IMR-90 (cell line): ENCODE data around the gene USH1G. TPM values are rescaled to one million over a fixed set of nuclear protein-coding genes. Genes with fewer than 3 reads are reported as not detected.

Experiments used
- ATAC-seq: fragments of 200-7000 bp; cut with Tn5 transposase; 2 replicates; pipeline ENCODE4 v1.9.1; 2020; ENCODE audit warnings: low read depth, mild to moderate bottlenecking, moderate library complexity
- BruUV-seq: library from RNA; stranded (reverse); fragments of 400-500 nt; replicated peaks from 2 replicates; lab custom pipeline; 2021; lab: Mats Ljungman, UMichigan
- CTCF ChIA-PET: fragments of 300-600 bp; formaldehyde crosslinking; extraction: SDS; loops from one replicate; lab custom pipeline; 2021; ENCODE audit warnings: antibody characterized with exemption; lab: Yijun Ruan, JAX
- POLR2A ChIA-PET: fragments of 300-600 bp; sonication (Branson Sonifier 250); formaldehyde crosslinking; loops from one replicate; lab custom pipeline; 2022; ENCODE audit warnings: antibody characterized with exemption; ENCODE audit not compliant: unreplicated experiment; lab: Charles Lee
- DNase-seq: peaks from one replicate; pipeline ENCODE4 v3.0.0; 2013
- H2AFZ ChIP-seq: replicated peaks from 2 replicates; pipeline ENCODE3; 2013; ENCODE audit warnings: low read length, mild to moderate bottlenecking; ENCODE audit not compliant: poor library complexity
- H2AK5ac ChIP-seq: 2 replicates; pipeline ENCODE4 v1.6.1; 2013; ENCODE audit warnings: low read depth, low read length, inconsistent platforms
- H2AK9ac ChIP-seq: replicated peaks from 2 replicates; pipeline ENCODE3; 2013; ENCODE audit warnings: mild to moderate bottlenecking, low read depth, low read length, moderate library complexity; ENCODE audit not compliant: poor library complexity
- H2BK120ac ChIP-seq: 2 replicates; pipeline ENCODE4 v1.6.1; 2013; ENCODE audit warnings: low read depth, low read length, inconsistent platforms
- H2BK15ac ChIP-seq: 3 replicates; pipeline ENCODE4 v1.6.1; 2013; ENCODE audit warnings: low read depth, low read length, inconsistent platforms
- H2BK20ac ChIP-seq: 2 replicates; pipeline ENCODE4 v1.6.1; 2013; ENCODE audit warnings: low read depth, mild to moderate bottlenecking, inconsistent platforms, low read length, moderate library complexity
- H2BK5ac ChIP-seq: 2 replicates; pipeline ENCODE4 v1.6.1; 2013; ENCODE audit warnings: mild to moderate bottlenecking, low read depth, low read length, inconsistent platforms; ENCODE audit not compliant: poor library complexity, severe bottlenecking
- H3K14ac ChIP-seq: replicated peaks from 2 replicates; pipeline ENCODE4 v1.6.1; 2013; ENCODE audit warnings: low read depth, low read length, inconsistent platforms
- H3K18ac ChIP-seq: 2 replicates; pipeline ENCODE4 v1.6.1; 2013; ENCODE audit warnings: low read depth, low read length, control low read depth
- H3K23ac ChIP-seq: 2 replicates; pipeline ENCODE4 v1.6.1; 2013; ENCODE audit warnings: low read depth, low read length, inconsistent platforms
- H3K27ac ChIP-seq: 2 replicates; pipeline ENCODE4 v1.5.1; 2013; ENCODE audit warnings: mild to moderate bottlenecking, control low read depth, low read length; ENCODE audit not compliant: insufficient read depth
- H3K27me3 ChIP-seq: 2 replicates; pipeline ENCODE4 v1.6.1; 2013; ENCODE audit warnings: low read length; ENCODE audit not compliant: control insufficient read depth, insufficient read depth
- H3K36me3 ChIP-seq: 2 replicates; pipeline ENCODE4 v1.6.1; 2013; ENCODE audit warnings: low read length, mixed read lengths; ENCODE audit not compliant: control insufficient read depth, insufficient read depth
- H3K4ac ChIP-seq: 2 replicates; pipeline ENCODE4 v1.6.1; 2013; ENCODE audit warnings: low read depth, low read length, inconsistent platforms
- H3K4me1 ChIP-seq: 2 replicates; pipeline ENCODE4 v1.6.1; 2013; ENCODE audit warnings: low read length, mixed read lengths; ENCODE audit not compliant: control insufficient read depth, insufficient read depth
- H3K4me2 ChIP-seq: 2 replicates; pipeline ENCODE4 v1.6.1; 2013; ENCODE audit warnings: low read depth, mild to moderate bottlenecking, control low read depth, low read length, moderate library complexity
- H3K4me3 ChIP-seq: 2 replicates; pipeline ENCODE4 v1.5.1; 2013; ENCODE audit warnings: low read depth, mild to moderate bottlenecking, control low read depth, low read length, moderate library complexity; ENCODE audit not compliant: insufficient read depth
- H3K56ac ChIP-seq: 2 replicates; pipeline ENCODE4 v1.6.1; 2013; ENCODE audit warnings: low read length, inconsistent platforms; ENCODE audit not compliant: insufficient read depth; ENCODE audit errors: extremely low read depth
- H3K79me1 ChIP-seq, 2 experiments: 2 replicates each; pipeline ENCODE4 v1.6.1; 2013; ENCODE audit warnings: low read length in 2 of 2, inconsistent platforms in 1 of 2, low read depth in 1 of 2
- H3K9ac ChIP-seq: 2 replicates; pipeline ENCODE4 v1.6.1; 2013; ENCODE audit warnings: low read depth, low read length, control low read depth
- H3K9me1 ChIP-seq: 2 replicates; pipeline ENCODE4 v1.6.1; 2013; ENCODE audit warnings: low read length, inconsistent platforms; ENCODE audit not compliant: insufficient read depth
- H3K9me3 ChIP-seq: 2 replicates; pipeline ENCODE4 v1.6.1; 2013; ENCODE audit warnings: low read length; ENCODE audit not compliant: control insufficient read depth, insufficient read depth
- H4K20me1 ChIP-seq: 2 replicates; pipeline ENCODE4 v1.6.1; 2013; ENCODE audit warnings: low read length, inconsistent platforms; ENCODE audit not compliant: insufficient read depth
- H4K5ac ChIP-seq: 2 replicates; pipeline ENCODE4 v1.6.1; 2013; ENCODE audit warnings: mild to moderate bottlenecking, low read depth, low read length, control low read depth
- H4K8ac ChIP-seq, 2 experiments: 2 replicates each; pipeline ENCODE4 v1.6.1; 2013; ENCODE audit warnings: low read depth in 2 of 2, low read length in 2 of 2, control low read depth in 1 of 2, inconsistent platforms in 1 of 2
- H4K91ac ChIP-seq: 2 replicates; pipeline ENCODE4 v1.6.1; 2013; ENCODE audit warnings: low read depth, low read length, inconsistent platforms; ENCODE audit not compliant: insufficient read depth
- MXI1 ChIP-seq: IDR thresholded peaks from 2 replicates; pipeline ENCODE4 v1.6.1; 2012; ENCODE audit warnings: low read depth, mild to moderate bottlenecking, low read length, moderate library complexity, borderline replicate concordance
- WGBS, 2 experiments: methylation state at CpG; one replicate each; pipeline versions ENCODE4 v1.1.5 to v1.1.7; 2013; ENCODE audit warnings: missing lambda C conversion rate in 2 of 2; ENCODE audit not compliant: insufficient read length in 1 of 2; ENCODE audit errors: extremely low coverage in 2 of 2; 5-methylcytosine and 5-hydroxymethylcytosine counted together
- dilution Hi-C: fragments of 300-500 bp; cut with HindIII; formaldehyde crosslinking; loops from one replicate; pipeline ENCODE4 v1.14.3; 2018; ENCODE audit warnings: low sequenced_read_pairs; ENCODE audit not compliant: unreplicated experiment
- in situ Hi-C: fragments of 300-500 bp; cut with MboI; formaldehyde crosslinking; loops from 3 replicates; pipeline ENCODE4 v1.14.3; 2019; ENCODE audit warnings: low sequenced_read_pairs, inconsistent platforms, mixed read lengths
- intact Hi-C: fragments of 100-400 bp; cut with micrococcal nuclease; formaldehyde crosslinking; loops from 2 replicates; pipeline ENCODE4 v1.10.0; 2022
- polyA plus RNA-seq, 3 experiments: library from polyadenylated mRNA; depleted of rRNA; stranded (reverse); fragments of >200 nt; gene quantifications; 2 replicates each; pipeline ENCODE4 v1.2.3, GENCODE V29; 2012; ENCODE audit warnings: low replicate concordance in 1 of 3
- total RNA-seq: library from RNA; depleted of rRNA; stranded (reverse); fragments of >200 nt; gene quantifications from 2 replicates; pipeline ENCODE4 v1.2.3, GENCODE V29; 2012

Gene USH1G
- total and polyA plus RNA-seq, 2 of the 4 experiments (the other 2 are of a cell fraction), result not detected

- no peak overlapping the region for H3K4me3 ChIP-seq
- no peak overlapping the region for H3K18ac ChIP-seq
- H2AK5ac ChIP-seq, result no peak overlapping the region
- H2BK5ac ChIP-seq, result no peak overlapping the region
- no peaks in the 10 kb centered on the region for H3K79me1 ChIP-seq
- H3K4ac ChIP-seq, result no peak overlapping the region
- H3K9me3 ChIP-seq, result no peaks in the 10 kb centered on the region
- no peak for TF ChIP-seq MXI1
- no peak overlapping the region for H4K91ac ChIP-seq
- H3K9ac ChIP-seq, result no peak overlapping the region
- H2AK9ac ChIP-seq, result no peak overlapping the region
- intact Hi-C loops (no loop called here), in situ Hi-C loops (no loop called here), dilution Hi-C loops (no loop called here)
- H3K4me1 ChIP-seq, result no peaks in the 10 kb centered on the region
- no peak overlapping the region for H4K8ac ChIP-seq
- H3K14ac ChIP-seq, result no peak overlapping the region
- DNase-seq (no peak), ATAC-seq (no peak)
- WGBS, 2 experiments, result 56% methylated on average over 3 of the region's 17 CpGs; no CpG with 5 or more reads in 1 of the 2 experiments
- no peak overlapping the region for H3K4me2 ChIP-seq
- H3K27ac ChIP-seq, result no peak overlapping the region
- ChIA-PET POLR2A (no interaction called here), CTCF (no interaction called here)
- no peaks in the 10 kb centered on the region for H3K9me1 ChIP-seq
- H2AFZ ChIP-seq, result no peak overlapping the region
- H3K27me3 ChIP-seq, result peaks cover 53% of the 10 kb centered on the region
- H2BK120ac ChIP-seq, result no peak overlapping the region
- H2BK20ac ChIP-seq, result no peak overlapping the region
- no TSS peak for BruUV-seq
- no peaks in the 10 kb centered on the region for H3K36me3 ChIP-seq
- no peak overlapping the region for H3K23ac ChIP-seq
- H2BK15ac ChIP-seq, result no peak overlapping the region
- H3K56ac ChIP-seq, result no peak overlapping the region
- no peaks in the 10 kb centered on the region for H4K20me1 ChIP-seq
- no peak overlapping the region for H4K5ac ChIP-seq
These were observed 24.1 kb upstream of the USH1G start for GRCh38 chr17:74947041-74947754.
